ENCODE data around the gene C1orf159. TPM values are rescaled to one million over a fixed set of nuclear protein-coding genes. Genes with fewer than 3 reads are reported as not detected.
"Not testable (repeated sequence)": the region's sequence is repeated elsewhere in the genome, so short reads cannot be mapped to it uniquely, and the experiment has no call there.

C1orf159 gene
- total and polyA plus RNA-seq, 7 donors, result 6.6 to 25.3 (median 8.2) TPM

DNA sequence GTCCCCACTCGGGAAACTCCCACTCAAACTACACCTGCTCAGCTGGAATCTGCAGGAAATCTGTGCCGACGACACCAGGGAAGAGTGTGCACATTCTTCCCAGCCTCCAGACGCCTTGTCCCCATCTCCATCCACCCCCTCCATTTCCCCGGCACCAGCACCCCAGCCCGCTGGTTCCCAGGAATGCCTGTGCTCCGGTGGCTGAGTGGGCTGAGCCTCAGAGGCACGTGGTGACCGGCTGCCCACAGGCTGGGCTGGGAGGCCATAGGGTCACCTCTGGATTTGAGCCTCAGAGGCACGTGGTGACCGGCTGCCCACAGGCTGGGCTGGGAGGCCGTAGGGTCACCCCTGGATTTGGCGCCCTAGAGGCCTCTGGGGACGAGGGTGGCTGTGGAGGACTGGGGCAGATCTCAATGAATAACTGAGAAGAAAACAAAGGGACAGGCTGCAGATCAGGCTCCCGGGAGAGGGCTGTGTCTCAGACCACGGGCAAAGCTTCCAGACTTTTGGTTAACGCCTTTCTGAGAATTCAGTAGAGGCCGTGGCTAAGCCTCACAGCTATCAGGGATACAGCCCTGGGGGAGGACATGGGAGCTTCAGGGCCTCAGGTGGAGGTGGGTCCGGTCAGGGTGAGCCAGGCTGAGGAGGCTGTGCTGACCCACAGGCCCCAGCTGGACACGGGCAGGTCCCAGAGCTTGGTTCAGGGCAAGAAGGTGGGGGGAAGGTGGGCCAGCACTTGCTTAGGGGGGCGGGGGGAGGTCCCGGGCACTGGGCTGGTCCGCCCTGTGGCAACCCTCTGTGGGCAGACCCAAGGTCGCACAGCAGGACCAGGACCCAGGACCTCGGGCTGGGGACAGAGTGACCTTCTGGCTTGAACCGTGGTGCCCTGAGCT, 40.5 kb upstream of the C1orf159 start:
- peak overlapping the region in 1 of 4 donors; percentile 45 for H3K27ac ChIP-seq
- intact Hi-C loops (cut with DNase I), result loop anchor here (1.0 to 5.0 kb wide), 2 partner anchors 40 to 51 kb away; partner anchors contain the start of genes C1orf159 and TNFRSF18
- TF ChIP-seq POLR2A (IDR thresholded peaks at IDR 0.05) (no peak), CTCF (IDR thresholded peaks at IDR 0.05) (no peak), POLR2AphosphoS5 (IDR thresholded peaks at IDR 0.05) (no peak), EP300 (IDR thresholded peaks at IDR 0.05) (no peak)

GRCh38 chr1:1155258-1155657, 39.4 kb upstream of the C1orf159 start:
- TF ChIP-seq POLR2AphosphoS5 (IDR thresholded peaks at IDR 0.05) (no peak), EP300 (IDR thresholded peaks at IDR 0.05) (no peak), CTCF (IDR thresholded peaks at IDR 0.05) (no peak), POLR2A (IDR thresholded peaks at IDR 0.05) (no peak)
- H3K36me3 ChIP-seq, result no peaks in the 10 kb centered on the region
- WGBS, 2 donors, result 93% methylated on average over 10 of the region's 10 CpGs

More for the DNA sequence above, 40.5 kb upstream of the C1orf159 start:
- H3K4me3 ChIP-seq, result no peak overlapping the region
- H3K4me1 ChIP-seq, result peaks cover 0 to 18% (median 14%) of the 10 kb centered on the region in 4 donors
- no peaks in the 10 kb centered on the region for H3K36me3 ChIP-seq
- H3K27me3 ChIP-seq, result no peaks in the 10 kb centered on the region
- no peak for DNase-seq
- 84 to 85% methylated on average over 26 of the region's 26 CpGs for WGBS, 2 donors
- no peaks in the 10 kb centered on the region for H3K9me3 ChIP-seq

GRCh38 chr1:1153874-1154273, 38.0 kb upstream of the C1orf159 start:
- TF ChIP-seq CTCF (IDR thresholded peaks at IDR 0.05), result no peak
- no peak for TF ChIP-seq EP300 (IDR thresholded peaks at IDR 0.05)
- TF ChIP-seq POLR2AphosphoS5 (IDR thresholded peaks at IDR 0.05), result no peak
- TF ChIP-seq POLR2A (IDR thresholded peaks at IDR 0.05), result no peak
- Histone ChIP-seq H3K4me3 (no peak overlapping the region), H3K27me3 (no peaks in the 10 kb centered on the region), H3K27ac (no peak overlapping the region), H3K9me3 (no peaks in the 10 kb centered on the region), H3K4me1 (peaks cover 0 to 15% (median 12%) of the 10 kb centered on the region in 4 donors), H3K36me3 (no peaks in the 10 kb centered on the region)
- intact Hi-C loops (cut with DNase I), result loop anchor here (2.0 kb wide), 1 partner anchor 31 kb away; no protein-coding TSS in a partner anchor
- no peak for DNase-seq
- WGBS, 2 donors, result 50 to 71% methylated on average over 4 of the region's 4 CpGs

More at GRCh38 chr1:1155258-1155657, 39.4 kb upstream of the C1orf159 start:
- DNase-seq, result no peak
- peaks cover 0 to 18% (median 14%) of the 10 kb centered on the region in 4 donors for H3K4me1 ChIP-seq
- H3K9me3 ChIP-seq, result no peaks in the 10 kb centered on the region
- H3K27ac ChIP-seq, result no peak overlapping the region
- intact Hi-C loops (cut with DNase I), result loop anchor here (2.0 to 5.0 kb wide), 2 partner anchors 32 to 52 kb away; partner anchors contain the start of gene TNFRSF18
- no peaks in the 10 kb centered on the region for H3K27me3 ChIP-seq
- no peak overlapping the region for H3K4me3 ChIP-seq

- intact Hi-C loops (cut with DNase I), result not testable (repeated sequence)
Measured at GRCh38 chr1:1153215-1153614, 37.3 kb upstream of the C1orf159 start.

DNA sequence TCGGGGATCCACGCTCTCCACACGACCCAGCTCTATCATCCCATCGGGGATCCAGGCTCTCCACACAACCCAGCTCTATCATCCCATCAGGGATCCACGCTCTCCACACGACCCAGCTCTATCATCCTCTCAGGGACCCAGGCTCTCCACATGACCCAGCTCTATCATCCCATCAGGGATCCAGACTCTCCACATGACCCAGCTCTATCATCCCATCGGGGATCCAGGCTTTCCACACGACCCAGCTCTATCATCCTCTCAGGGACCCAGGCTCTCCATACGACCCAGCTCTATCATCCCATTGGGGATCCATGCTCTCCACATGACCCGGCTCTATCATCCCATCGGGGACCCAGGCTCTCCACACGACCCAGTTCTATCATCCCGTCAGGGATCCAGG, 36.5 kb upstream of the C1orf159 start:
- H3K36me3 ChIP-seq; DNase-seq; H3K27me3 ChIP-seq; H3K4me1 ChIP-seq; intact Hi-C loops (cut with DNase I); H3K27ac ChIP-seq; H3K9me3 ChIP-seq; H3K4me3 ChIP-seq: not testable (repeated sequence)
- WGBS, 2 donors, result 83 to 91% methylated on average over 13 of the region's 13 CpGs

More at GRCh38 chr1:1153215-1153614, 37.3 kb upstream of the C1orf159 start:
- not testable (repeated sequence) for H3K4me1 ChIP-seq, H3K36me3 ChIP-seq, DNase-seq, H3K27ac ChIP-seq, H3K9me3 ChIP-seq, H3K4me3 ChIP-seq, H3K27me3 ChIP-seq
- WGBS, 2 donors, result 91% methylated on average over 14 of the region's 14 CpGs

Measured in sigmoid colon (tissue), 7 donors.